Stimulated activated CD8-positive, alpha-beta memory T cell treated with anti-CD3 and anti-CD28 coated beads, Interleukin-7, amount 100 ng/mL, for 24 hours (primary cell): ENCODE measurements around the gene ZNF267.
"Not testable (repeated sequence)": the region's sequence is repeated elsewhere in the genome, so short reads cannot be mapped to it uniquely, and the experiment has no call there.

ENCODE experiments used
- DNase-seq: peaks from one replicate; pipeline ENCODE4 v3.0.0-alpha.2; 2020; ENCODE audit warnings: low read depth

The ZNF267 gene

GRCh38 chr16:31873556-31874365 is at the start of gene ZNF267:
ZNF267 (plus strand) TSS chr16:31873807; CDS start chr16:31873967, 160 bp downstream.
- DNase-seq, result peak; percentile 86

- no peak for DNase-seq
Measured at GRCh38 chr16:31833047-31833446, 40.6 kb upstream of the ZNF267 start.

GRCh38 chr16:31836396-31836795 is 37.2 kb upstream of the ZNF267 start:
- DNase-seq, result not testable (repeated sequence)

GRCh38 chr16:31842864-31843263 is 30.7 kb upstream of the ZNF267 start:
- no peak for DNase-seq

GRCh38 chr16:31848572-31848971 is 25.0 kb upstream of the ZNF267 start:
- not testable (repeated sequence) for DNase-seq

- DNase-seq, result no peak
Measured at GRCh38 chr16:31853291-31853690, 20.3 kb upstream of the ZNF267 start.

GRCh38 chr16:31860508-31860907 is 13.1 kb upstream of the ZNF267 start:
- no peak for DNase-seq

- no peak for DNase-seq
Measured at GRCh38 chr16:31861455-31861854, 12.2 kb upstream of the ZNF267 start.

- DNase-seq, result no peak
Measured at GRCh38 chr16:31862761-31863160, 10.8 kb upstream of the ZNF267 start.

GRCh38 chr16:31868164-31868563 is 5.4 kb upstream of the ZNF267 start:
- no peak for DNase-seq

GRCh38 chr16:31868691-31869167 is 4.9 kb upstream of the ZNF267 start:
- DNase-seq, result peak; percentile 75

GRCh38 chr16:31869511-31870201 is 4.0 kb upstream of the ZNF267 start:
- no peak for DNase-seq

- no peak for DNase-seq
Measured at GRCh38 chr16:31870809-31871208, 2.8 kb upstream of the ZNF267 start.

- no peak for DNase-seq
Measured at GRCh38 chr16:31871510-31871909, 2.1 kb upstream of the ZNF267 start.

GRCh38 chr16:31872201-31872600 is 1.4 kb upstream of the ZNF267 start:
- no peak for DNase-seq

- DNase-seq, result no peak
Measured at GRCh38 chr16:31874366-31875111, 932 bp downstream of the ZNF267 start.

- no peak for DNase-seq
Measured at GRCh38 chr16:31875112-31875803, 1.7 kb downstream of the ZNF267 start.

- no peak for DNase-seq
Measured at GRCh38 chr16:31875928-31876547, 2.4 kb downstream of the ZNF267 start.

- no peak for DNase-seq
Measured at GRCh38 chr16:31876951-31877828, 3.6 kb downstream of the ZNF267 start.

GRCh38 chr16:31877876-31878642 is 4.5 kb downstream of the ZNF267 start:
- no peak for DNase-seq
